Colon (tissue), 2 donors: ENCODE data around the gene ARSJ.
"Not testable (repeated sequence)": the region's sequence is repeated elsewhere in the genome, so short reads cannot be mapped to it uniquely, and the experiment has no call there.

Experiments used
- FAIRE-seq: peaks from 2 replicates; lab custom pipeline; 2012; peaks lifted over from hg19 to GRCh38; lab: Jason Lieb, UNC
- donor health status: control.
- donor health status: control.

The ARSJ gene

GRCh38 chr4:113979148-113979904, at the start of gene ARSJ:
ARSJ (minus strand) TSS chr4:113979647; CDS start chr4:113978834, 813 bp downstream.
- no peak for FAIRE-seq

GRCh38 chr4:114028071-114028470, 48.6 kb upstream of the ARSJ start:
- FAIRE-seq: no peak

GRCh38 chr4:114027596-114027995, 48.1 kb upstream of the ARSJ start:
- FAIRE-seq: no peak

GRCh38 chr4:114026447-114026846, 47.0 kb upstream of the ARSJ start:
- FAIRE-seq: no peak

GRCh38 chr4:114025176-114025777, 45.8 kb upstream of the ARSJ start:
- no peak for FAIRE-seq

GRCh38 chr4:114021451-114021850, 42.0 kb upstream of the ARSJ start:
- FAIRE-seq: no peak

GRCh38 chr4:114019969-114020358, 40.5 kb upstream of the ARSJ start:
- FAIRE-seq: no peak

- no peak for FAIRE-seq
These were observed 40.0 kb upstream of the ARSJ start for GRCh38 chr4:114019276-114019968.

GRCh38 chr4:114017120-114017917, 37.9 kb upstream of the ARSJ start:
- no peak for FAIRE-seq

- no peak for FAIRE-seq
These were observed 36.0 kb upstream of the ARSJ start for GRCh38 chr4:114015444-114015899.

GRCh38 chr4:114013201-114013600, 33.8 kb upstream of the ARSJ start:
- not testable (repeated sequence) for FAIRE-seq

- no peak for FAIRE-seq
These were observed 33.3 kb upstream of the ARSJ start for GRCh38 chr4:114012749-114013148.

GRCh38 chr4:114005569-114006442, 26.4 kb upstream of the ARSJ start:
- no peak for FAIRE-seq

GRCh38 chr4:114004483-114005226, 25.2 kb upstream of the ARSJ start:
- FAIRE-seq: not testable (repeated sequence)

- no peak for FAIRE-seq
These were observed 19.1 kb upstream of the ARSJ start for GRCh38 chr4:113998531-113998930.

GRCh38 chr4:113998079-113998478, 18.6 kb upstream of the ARSJ start:
- no peak for FAIRE-seq

GRCh38 chr4:113997206-113997605, 17.8 kb upstream of the ARSJ start:
- no peak for FAIRE-seq

- FAIRE-seq: no peak
These were observed 17.2 kb upstream of the ARSJ start for GRCh38 chr4:113996599-113997177.

GRCh38 chr4:113993887-113994286, 14.4 kb upstream of the ARSJ start:
- no peak for FAIRE-seq

GRCh38 chr4:113990886-113991285, 11.4 kb upstream of the ARSJ start:
- FAIRE-seq: no peak
